ENCODE measurements around the gene CENPN.

DNA sequence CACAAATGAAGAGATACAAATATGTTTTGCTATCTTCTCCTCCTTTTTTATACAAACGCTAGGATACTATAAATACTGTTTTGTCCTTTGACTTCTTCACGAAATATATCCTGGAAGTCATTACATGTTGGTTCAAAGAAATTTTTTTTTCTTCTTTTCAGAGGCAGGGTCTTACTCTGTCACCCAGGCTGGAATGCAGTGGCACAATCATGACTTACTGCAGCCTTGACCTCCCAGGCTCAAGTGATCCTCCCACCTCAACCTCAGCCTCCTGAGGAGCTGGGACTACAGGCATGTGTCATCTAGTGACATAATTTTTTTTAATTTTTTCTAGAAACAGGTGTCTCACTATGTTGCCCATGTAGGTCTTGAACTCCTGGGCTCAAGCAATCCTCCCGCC is 16.4 kb upstream of the CENPN start:
- TF ChIP-seq, protein P1, sequence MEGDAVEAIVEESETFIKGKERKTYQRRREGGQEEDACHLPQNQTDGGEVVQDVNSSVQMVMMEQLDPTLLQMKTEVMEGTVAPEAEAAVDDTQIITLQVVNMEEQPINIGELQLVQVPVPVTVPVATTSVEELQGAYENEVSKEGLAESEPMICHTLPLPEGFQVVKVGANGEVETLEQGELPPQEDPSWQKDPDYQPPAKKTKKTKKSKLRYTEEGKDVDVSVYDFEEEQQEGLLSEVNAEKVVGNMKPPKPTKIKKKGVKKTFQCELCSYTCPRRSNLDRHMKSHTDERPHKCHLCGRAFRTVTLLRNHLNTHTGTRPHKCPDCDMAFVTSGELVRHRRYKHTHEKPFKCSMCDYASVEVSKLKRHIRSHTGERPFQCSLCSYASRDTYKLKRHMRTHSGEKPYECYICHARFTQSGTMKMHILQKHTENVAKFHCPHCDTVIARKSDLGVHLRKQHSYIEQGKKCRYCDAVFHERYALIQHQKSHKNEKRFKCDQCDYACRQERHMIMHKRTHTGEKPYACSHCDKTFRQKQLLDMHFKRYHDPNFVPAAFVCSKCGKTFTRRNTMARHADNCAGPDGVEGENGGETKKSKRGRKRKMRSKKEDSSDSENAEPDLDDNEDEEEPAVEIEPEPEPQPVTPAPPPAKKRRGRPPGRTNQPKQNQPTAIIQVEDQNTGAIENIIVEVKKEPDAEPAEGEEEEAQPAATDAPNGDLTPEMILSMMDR (optimal IDR thresholded peaks at IDR 0.05 in 1 of 3, IDR thresholded peaks at IDR 0.05 in 1 of 3, conservative IDR thresholded peaks at IDR 0.05 in 1 of 3; ENCODE audit: extremely low read depth in 1 of 3, insufficient read depth in 2 of 3, low read length in 3 of 3): no peak
- TF ChIP-seq EZH2 (IDR thresholded peaks at IDR 0.05; ENCODE audit: low read length): no peak

Measured in keratinocyte (primary cell).